CD4-positive, alpha-beta T cell treated with Interleukin-4 for 4 hours (primary cell): ENCODE data around the gene GBP7.
"Not testable (repeated sequence)": the region's sequence is repeated elsewhere in the genome, so short reads cannot be mapped to it uniquely, and the experiment has no call there.

Source experiments
- DNase-seq: peaks from one replicate; pipeline ENCODE4 v3.0.0-alpha.2; 2020

Gene GBP7

GRCh38 chr1:89175601-89176256, at the start of gene GBP7:
GBP7 (minus strand) TSS chr1:89176003; CDS start chr1:89171935, 4,068 bp downstream.
- no peak for DNase-seq

- no peak for DNase-seq
Measured at GRCh38 chr1:89221341-89221740, 45.5 kb upstream of the GBP7 start.

- not testable (repeated sequence) for DNase-seq
Measured at GRCh38 chr1:89219851-89220250, 44.0 kb upstream of the GBP7 start.

- not testable (repeated sequence) for DNase-seq
Measured at GRCh38 chr1:89218941-89219340, 43.1 kb upstream of the GBP7 start.

- DNase-seq, result no peak
Measured at GRCh38 chr1:89213347-89213746, 37.5 kb upstream of the GBP7 start.

- no peak for DNase-seq
Measured at GRCh38 chr1:89211035-89211634, 35.3 kb upstream of the GBP7 start.

- no peak for DNase-seq
Measured at GRCh38 chr1:89206373-89206772, 30.6 kb upstream of the GBP7 start.

- peak; percentile 12 for DNase-seq
Measured at GRCh38 chr1:89203166-89203565, 27.4 kb upstream of the GBP7 start.

GRCh38 chr1:89201106-89201794, 25.4 kb upstream of the GBP7 start:
- peak; percentile 21 for DNase-seq

- DNase-seq, result peak; percentile 47
Measured at GRCh38 chr1:89200663-89201062, 24.9 kb upstream of the GBP7 start.

- peak; percentile 29 for DNase-seq
Measured at GRCh38 chr1:89199525-89200031, 23.8 kb upstream of the GBP7 start.

- DNase-seq, result peak; percentile 65
Measured at GRCh38 chr1:89198491-89199072, 22.8 kb upstream of the GBP7 start, which contains the start of gene GBP4. GBP4 (minus strand) TSS chr1:89198942; CDS start chr1:89198834, 108 bp downstream.

- no peak for DNase-seq
Measured at GRCh38 chr1:89198081-89198480, 22.3 kb upstream of the GBP7 start.

GRCh38 chr1:89195476-89195875, 19.7 kb upstream of the GBP7 start:
- DNase-seq, result no peak

- DNase-seq, result no peak
Measured at GRCh38 chr1:89191314-89191713, 15.5 kb upstream of the GBP7 start.

GRCh38 chr1:89190017-89190416, 14.2 kb upstream of the GBP7 start:
- no peak for DNase-seq

GRCh38 chr1:89179343-89179742, 3.5 kb upstream of the GBP7 start:
- DNase-seq, result no peak

- DNase-seq, result no peak
Measured at GRCh38 chr1:89176971-89177370, 1.2 kb upstream of the GBP7 start.

- no peak for DNase-seq
Measured at GRCh38 chr1:89174491-89174890, 1.3 kb downstream of the GBP7 start.

GRCh38 chr1:89172468-89173143, 3.2 kb downstream of the GBP7 start:
- DNase-seq, result no peak

- no peak for DNase-seq
Measured at GRCh38 chr1:89171067-89171438, 4.8 kb downstream of the GBP7 start.

- DNase-seq, result no peak
Measured at GRCh38 chr1:89170170-89171066, 5.4 kb downstream of the GBP7 start.
